Activated naive CD8-positive, alpha-beta T cell treated with anti-CD3 and anti-CD28 coated beads, Interleukin-2, amount 10 ng/mL, durations not matched to agents 7 days and 5 days (primary cell): ENCODE results near the gene DCST1. TPM values are rescaled to one million over a fixed set of nuclear protein-coding genes. Genes with fewer than 3 reads are reported as not detected.
A peak's percentile ranks its signal among the peaks of the same experiment; 100 is the strongest.

Experiments
- ATAC-seq: fragments of 150-1000 bp; cut with Tn5 transposase; one replicate; pipeline ENCODE4 v1.10.0; 2021; ENCODE audit warnings: low read depth, moderate library complexity
- POLR2A ChIA-PET: fragments of 350-600 bp; sonication (Branson Sonifier 250); formaldehyde crosslinking; loops from one replicate; lab custom pipeline; 2021; ENCODE audit warnings: antibody characterized with exemption; lab: Charles Lee
- DNase-seq: peaks from one replicate; pipeline ENCODE4 v3.0.0; 2021
- H3K27ac Mint-ChIP-seq: one replicate; pipeline ENCODE4 v1.8.0; 2022; ENCODE audit warnings: mild to moderate bottlenecking, mixed read lengths
- H3K27me3 Mint-ChIP-seq: one replicate; pipeline ENCODE4 v1.8.0; 2022; ENCODE audit warnings: mild to moderate bottlenecking, moderate library complexity, mixed read lengths
- H3K36me3 Mint-ChIP-seq: one replicate; pipeline ENCODE4 v1.8.0; 2021; ENCODE audit warnings: mild to moderate bottlenecking, mixed read lengths
- H3K4me1 Mint-ChIP-seq: one replicate; pipeline ENCODE4 v1.8.0; 2021; ENCODE audit warnings: mixed read lengths
- H3K4me3 Mint-ChIP-seq: one replicate; pipeline ENCODE4 v1.8.0; 2022; ENCODE audit warnings: mild to moderate bottlenecking, moderate library complexity, mixed read lengths
- H3K9me3 Mint-ChIP-seq: one replicate; pipeline ENCODE4 v1.8.0; 2021; ENCODE audit warnings: mixed read lengths
- total RNA-seq, 2 experiments: library from RNA; stranded (reverse); gene quantifications; one replicate each; pipeline ENCODE4 v1.2.3, GENCODE V29; 2021

DCST1 gene
- total RNA-seq, 2 experiments from 2014 or later = not detected

DNA sequence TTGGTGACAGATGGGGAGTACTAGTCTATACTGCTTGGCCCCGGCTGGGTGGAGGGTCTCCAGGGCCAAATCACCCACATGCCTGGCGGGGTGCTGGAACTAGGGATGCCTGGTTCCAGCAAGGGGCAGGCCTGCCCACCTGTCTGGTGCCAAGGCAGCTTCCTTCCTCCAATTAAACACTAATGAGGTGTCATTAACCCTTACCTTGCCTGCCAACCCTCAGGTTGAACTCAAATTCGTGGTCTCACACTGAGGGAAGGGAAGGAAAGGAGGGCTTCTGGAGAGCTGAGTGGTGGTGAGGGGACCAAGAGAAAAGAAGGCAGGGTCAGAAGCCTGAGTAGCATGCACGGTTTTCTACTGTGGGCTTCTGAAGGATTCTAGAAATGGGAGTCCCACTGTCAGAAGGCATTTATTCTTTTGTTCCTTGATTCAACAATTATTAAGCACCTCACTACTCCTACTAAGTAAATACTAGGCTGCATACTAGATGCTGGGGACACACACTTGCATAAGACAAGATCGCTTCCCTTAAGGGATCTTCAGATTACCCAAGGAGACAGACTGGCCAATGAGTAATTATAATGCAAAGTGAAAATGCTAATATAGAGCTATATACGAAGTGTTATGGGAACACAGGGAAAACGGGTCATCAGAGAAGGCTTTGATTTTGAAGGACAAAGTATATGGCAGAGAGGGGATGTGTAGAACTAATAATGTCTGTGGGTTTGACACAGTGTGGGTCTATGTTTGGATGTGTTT, 39.1 kb downstream of the DCST1 start:
- H3K27ac Mint-ChIP-seq = peak overlapping the region; percentile 61
- DNase-seq (no peak), ATAC-seq (no peak)
- POLR2A ChIA-PET = interaction anchor here (1.1 to 1.7 kb wide), 3 partner anchors 8 to 11 kb away, joined by 3 to 5 read pairs (median 3); no protein-coding TSS in a partner anchor
- H3K4me1 Mint-ChIP-seq = peaks cover 42% of the 10 kb centered on the region
- H3K36me3 Mint-ChIP-seq = peaks cover 3% of the 10 kb centered on the region
- H3K4me3 Mint-ChIP-seq = peak overlapping the region; percentile 31
- peaks cover 13% of the 10 kb centered on the region for H3K27me3 Mint-ChIP-seq
- H3K9me3 Mint-ChIP-seq = no peaks in the 10 kb centered on the region

DNA sequence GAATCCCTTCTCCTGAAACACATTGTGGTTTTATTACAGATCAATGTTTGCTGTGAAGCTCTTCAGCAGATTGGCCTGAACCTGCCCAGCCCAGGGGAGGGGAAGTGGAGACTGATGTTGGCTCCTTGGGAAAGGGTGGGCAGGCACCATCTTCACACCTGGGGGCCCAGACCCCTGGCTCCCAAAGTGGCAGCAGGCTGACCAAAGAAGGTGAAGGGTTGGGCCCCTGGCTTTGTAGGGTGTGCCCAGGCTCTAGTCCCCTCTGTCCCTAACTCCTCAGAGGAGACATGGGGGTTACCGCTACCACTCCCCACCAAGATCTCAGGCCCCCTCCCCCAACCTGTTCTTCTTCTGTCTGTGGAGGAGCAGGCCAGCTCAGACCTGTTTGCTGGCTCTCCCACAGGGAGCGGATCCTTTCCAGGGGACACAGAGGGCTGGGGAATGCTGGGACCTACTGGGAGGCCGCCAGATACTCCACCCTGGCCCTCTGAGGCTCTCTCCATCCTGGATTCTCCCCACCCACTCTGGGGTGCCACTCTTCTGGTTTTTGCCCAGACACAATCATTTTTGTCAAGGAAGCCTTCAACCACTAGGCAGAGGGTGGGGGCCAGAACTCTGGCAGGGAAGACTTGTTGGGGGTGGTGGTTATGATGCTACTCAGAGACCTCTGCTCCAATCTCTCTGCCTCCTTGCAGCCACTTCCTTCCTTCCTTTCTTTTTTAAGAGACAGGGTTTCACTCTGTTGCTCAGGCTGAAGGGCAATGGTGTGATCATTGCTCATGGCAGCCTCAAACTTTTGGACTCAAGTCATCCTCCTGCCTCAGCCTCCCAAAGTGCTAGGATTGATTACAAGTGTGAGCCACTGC, 40.0 kb downstream of the DCST1 start:
- DNase-seq (no peak), ATAC-seq (peak; percentile 73)
- Mint-ChIP-seq H3K27me3 (peaks cover 21% of the 10 kb centered on the region), H3K36me3 (peaks cover 3% of the 10 kb centered on the region), H3K4me1 (peaks cover 44% of the 10 kb centered on the region), H3K4me3 (peak overlapping the region; percentile 54), H3K27ac (peak overlapping the region; percentile 61), H3K9me3 (no peaks in the 10 kb centered on the region)
- POLR2A ChIA-PET = interaction anchor here (1.1 to 1.2 kb wide), 2 partner anchors 9 to 12 kb away, joined by 3 to 5 read pairs; no protein-coding TSS in a partner anchor

DNA sequence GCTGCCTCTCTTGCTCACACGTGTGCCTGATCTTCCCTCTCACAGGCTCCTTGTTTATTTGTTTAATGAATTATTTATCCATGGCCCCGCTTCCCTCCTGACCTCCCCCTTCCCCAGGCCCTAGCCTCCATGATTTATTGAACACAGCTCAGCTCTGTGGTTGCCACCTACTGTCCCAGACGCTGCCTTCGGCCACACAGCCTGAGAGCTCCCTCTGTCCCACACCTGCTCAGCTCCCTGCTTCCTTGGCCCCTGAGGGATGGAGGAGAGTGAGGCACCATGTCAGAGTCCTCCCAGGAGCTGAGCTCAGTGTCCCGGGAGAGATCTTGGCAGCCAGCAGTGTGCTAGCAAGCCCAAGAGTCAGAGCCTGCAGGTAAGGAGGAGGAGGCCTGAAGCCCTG, 41.9 kb downstream of the DCST1 start:
- POLR2A ChIA-PET = interaction anchor here (1.0 to 2.0 kb wide), 3 partner anchors 10 to 14 kb away, joined by 3 to 5 read pairs (median 5); no protein-coding TSS in a partner anchor
- peaks cover 49% of the 10 kb centered on the region for H3K4me1 Mint-ChIP-seq
- peaks cover 36% of the 10 kb centered on the region for H3K27me3 Mint-ChIP-seq

DNA sequence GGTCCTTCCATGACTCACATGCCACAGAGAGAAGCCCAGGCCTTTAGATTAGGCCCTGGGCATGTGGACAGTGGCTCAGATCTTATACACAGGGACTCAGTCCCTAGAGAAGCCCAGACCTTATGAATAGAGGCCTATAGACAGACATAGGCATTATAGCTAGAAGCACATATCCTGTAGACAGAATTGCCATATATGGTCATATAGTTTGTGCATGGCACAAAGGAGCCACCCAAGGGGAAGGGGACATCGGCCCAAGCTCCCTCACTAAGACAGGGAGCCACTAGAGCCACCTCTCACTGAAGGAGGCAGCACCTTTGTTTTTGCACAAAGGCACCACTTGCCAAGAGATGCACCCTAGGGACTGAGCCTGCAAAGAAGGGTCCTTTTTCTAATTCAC, 42.7 kb downstream of the DCST1 start:
- no peak for DNase-seq
- no peak for ATAC-seq
- Mint-ChIP-seq H3K27me3 (peaks cover 41% of the 10 kb centered on the region), H3K36me3 (peaks cover 1% of the 10 kb centered on the region), H3K9me3 (no peaks in the 10 kb centered on the region), H3K4me3 (no peak overlapping the region), H3K27ac (no peak overlapping the region), H3K4me1 (peaks cover 49% of the 10 kb centered on the region)
- POLR2A ChIA-PET = interaction anchor here (1.0 to 2.0 kb wide), 2 partner anchors 12 to 15 kb away, joined by 3 to 5 read pairs; no protein-coding TSS in a partner anchor

More for the DNA sequence above, 41.9 kb downstream of the DCST1 start:
- H3K36me3 Mint-ChIP-seq = peaks cover 1% of the 10 kb centered on the region
- H3K4me3 Mint-ChIP-seq = no peak overlapping the region
- no peak overlapping the region for H3K27ac Mint-ChIP-seq
- ATAC-seq (no peak), DNase-seq (no peak)
- H3K9me3 Mint-ChIP-seq = no peaks in the 10 kb centered on the region

DNA sequence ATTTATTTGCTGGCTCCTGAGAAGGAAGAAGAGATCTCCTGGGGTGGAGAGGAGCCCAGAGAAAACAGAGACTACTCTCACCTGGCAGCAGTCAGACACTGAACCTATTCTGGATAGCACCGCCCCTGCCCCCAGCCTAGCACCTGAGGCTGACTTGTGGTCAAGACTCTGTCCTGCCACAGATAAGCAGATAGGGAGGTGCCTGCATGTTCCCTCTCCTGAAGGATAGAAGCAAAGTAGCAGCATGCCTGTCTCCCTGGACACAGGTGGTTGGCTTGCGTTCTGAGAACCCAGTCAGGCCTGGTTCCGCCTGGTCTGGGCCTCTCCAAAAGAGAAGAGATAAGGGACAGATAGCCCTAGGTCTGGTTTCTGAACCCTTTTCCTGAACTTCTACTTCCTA, 43.7 kb downstream of the DCST1 start:
- DNase-seq = no peak
- Mint-ChIP-seq H3K4me1 (peaks cover 50% of the 10 kb centered on the region), H3K4me3 (no peak overlapping the region), H3K27me3 (peaks cover 43% of the 10 kb centered on the region), H3K27ac (no peak overlapping the region), H3K9me3 (no peaks in the 10 kb centered on the region), H3K36me3 (peaks cover 1% of the 10 kb centered on the region)
- POLR2A ChIA-PET = no interaction called here
- ATAC-seq = no peak

DNA sequence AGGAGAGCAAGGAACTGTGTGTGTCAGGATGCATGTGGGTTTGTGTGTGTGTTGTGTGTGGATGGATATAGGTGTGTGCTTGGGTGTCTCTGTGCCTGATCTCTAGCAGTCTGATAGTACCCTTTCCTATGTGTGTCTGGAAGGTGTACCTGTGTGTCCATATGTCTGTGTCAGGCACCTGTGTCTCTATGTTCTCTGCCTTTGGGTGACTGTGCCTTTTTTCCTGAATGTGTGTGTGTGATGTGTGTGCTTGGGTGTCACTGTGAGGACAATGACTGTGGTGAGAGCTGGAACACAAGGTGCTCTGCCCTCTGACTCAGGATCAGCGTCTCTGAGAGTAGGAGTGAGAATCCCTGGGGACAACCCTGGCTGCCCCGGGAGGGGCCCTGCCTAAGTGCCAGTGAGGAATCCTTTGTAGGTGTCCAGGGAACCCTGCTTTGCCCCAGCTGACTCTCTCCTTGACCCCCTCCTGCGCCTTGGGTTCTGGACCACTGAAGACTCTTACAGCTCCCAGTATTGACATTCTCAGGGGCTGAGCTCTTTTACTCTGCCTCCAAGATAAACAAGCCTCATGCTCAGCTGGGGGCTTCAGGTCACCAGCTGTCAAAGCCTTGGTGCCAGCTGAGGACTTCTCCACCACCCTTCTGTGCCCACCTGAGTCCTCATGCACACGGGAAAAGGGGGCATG, 44.3 kb downstream of the DCST1 start:
- Mint-ChIP-seq H3K36me3 (peaks cover 1% of the 10 kb centered on the region), H3K27me3 (peaks cover 49% of the 10 kb centered on the region), H3K9me3 (no peaks in the 10 kb centered on the region), H3K4me3 (no peak overlapping the region), H3K27ac (no peak overlapping the region), H3K4me1 (peaks cover 52% of the 10 kb centered on the region)
- ATAC-seq (no peak), DNase-seq (no peak)
- POLR2A ChIA-PET = interaction anchor here (0.9 to 1.2 kb wide), 2 partner anchors 11 to 15 kb away, joined by 3 to 7 read pairs; partner anchors contain the start of gene EFNA4

DNA sequence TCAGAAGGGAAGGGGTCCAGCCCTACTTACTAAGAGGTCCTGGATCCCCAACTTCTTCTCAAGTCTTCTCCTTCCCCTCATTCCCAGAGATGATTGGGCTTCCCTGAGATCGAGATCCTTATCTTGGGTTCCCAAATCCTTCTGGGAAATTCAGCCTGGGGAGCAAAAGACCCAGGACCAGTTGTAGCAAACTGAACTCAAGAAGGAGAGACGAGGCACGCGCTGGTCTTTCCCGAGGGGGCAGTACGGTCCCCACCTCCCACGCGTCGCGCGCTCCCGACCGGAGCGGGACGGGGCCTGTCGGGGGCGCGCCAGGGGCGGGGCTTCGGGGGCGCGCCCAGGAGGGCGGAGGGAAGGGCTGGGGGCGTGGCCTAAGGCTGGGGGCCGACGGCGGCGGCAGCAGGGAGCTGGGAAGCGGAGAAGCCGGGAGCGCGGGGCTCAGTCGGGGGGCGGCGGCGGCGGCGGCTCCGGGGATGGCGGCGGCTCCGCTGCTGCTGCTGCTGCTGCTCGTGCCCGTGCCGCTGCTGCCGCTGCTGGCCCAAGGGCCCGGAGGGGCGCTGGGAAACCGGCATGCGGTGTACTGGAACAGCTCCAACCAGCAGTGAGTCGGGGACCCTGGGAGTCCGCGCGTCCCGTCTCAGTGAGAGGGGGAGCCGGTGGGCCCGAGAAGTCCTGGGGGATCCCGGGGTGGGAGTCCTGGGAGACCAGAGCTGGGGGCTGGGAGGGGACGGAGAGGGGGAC, 45.0 kb downstream of the DCST1 start, which contains the start of gene EFNA3:
Gene EFNA3 (plus strand): TSS at position 369 of the 741 bp plus-strand sequence. CDS start 105 bp downstream, at position 474.
- peaks cover 1% of the 10 kb centered on the region for H3K36me3 Mint-ChIP-seq
- POLR2A ChIA-PET = interaction anchor here (0.5 to 1.2 kb wide), 4 partner anchors 11 to 94 kb away, joined by 3 to 7 read pairs (median 4); partner anchors contain the start of gene EFNA4
- ATAC-seq = peak; percentile 28
- peaks cover 56% of the 10 kb centered on the region for H3K27me3 Mint-ChIP-seq
- peak within 1 kb of the TSS; percentile 77 for H3K4me3 Mint-ChIP-seq
- DNase-seq = peak; percentile 84
- peaks cover 46% of the 10 kb centered on the region for H3K4me1 Mint-ChIP-seq
- no peaks in the 10 kb centered on the region for H3K9me3 Mint-ChIP-seq
- peak within 1 kb of the TSS; percentile 52 for H3K27ac Mint-ChIP-seq

DNA sequence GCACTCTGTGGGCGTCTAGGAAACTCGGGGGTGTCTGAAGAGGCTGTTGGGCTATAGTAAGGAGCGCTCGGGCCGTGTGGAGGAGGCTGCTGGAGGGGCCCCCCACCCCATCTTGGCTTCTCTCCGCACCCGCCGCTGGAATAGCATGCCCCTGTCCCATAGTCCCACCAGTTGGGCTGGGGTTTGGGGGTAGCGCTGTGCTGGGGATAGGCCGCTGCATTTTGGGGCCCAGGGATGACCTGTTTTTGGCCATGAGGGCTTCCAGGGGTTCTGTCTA, 45.5 kb downstream of the DCST1 start:
- ATAC-seq = no peak
- peaks cover 48% of the 10 kb centered on the region for H3K4me1 Mint-ChIP-seq
- peak overlapping the region; percentile 52 for H3K27ac Mint-ChIP-seq
- POLR2A ChIA-PET = interaction anchor here (0.5 to 0.6 kb wide), 2 partner anchors 43 to 95 kb away, joined by 3 to 5 read pairs; no protein-coding TSS in a partner anchor
- DNase-seq = no peak
- H3K27me3 Mint-ChIP-seq = peaks cover 61% of the 10 kb centered on the region
- H3K9me3 Mint-ChIP-seq = no peaks in the 10 kb centered on the region
- H3K4me3 Mint-ChIP-seq = peak overlapping the region; percentile 77
- peaks cover 1% of the 10 kb centered on the region for H3K36me3 Mint-ChIP-seq

DNA sequence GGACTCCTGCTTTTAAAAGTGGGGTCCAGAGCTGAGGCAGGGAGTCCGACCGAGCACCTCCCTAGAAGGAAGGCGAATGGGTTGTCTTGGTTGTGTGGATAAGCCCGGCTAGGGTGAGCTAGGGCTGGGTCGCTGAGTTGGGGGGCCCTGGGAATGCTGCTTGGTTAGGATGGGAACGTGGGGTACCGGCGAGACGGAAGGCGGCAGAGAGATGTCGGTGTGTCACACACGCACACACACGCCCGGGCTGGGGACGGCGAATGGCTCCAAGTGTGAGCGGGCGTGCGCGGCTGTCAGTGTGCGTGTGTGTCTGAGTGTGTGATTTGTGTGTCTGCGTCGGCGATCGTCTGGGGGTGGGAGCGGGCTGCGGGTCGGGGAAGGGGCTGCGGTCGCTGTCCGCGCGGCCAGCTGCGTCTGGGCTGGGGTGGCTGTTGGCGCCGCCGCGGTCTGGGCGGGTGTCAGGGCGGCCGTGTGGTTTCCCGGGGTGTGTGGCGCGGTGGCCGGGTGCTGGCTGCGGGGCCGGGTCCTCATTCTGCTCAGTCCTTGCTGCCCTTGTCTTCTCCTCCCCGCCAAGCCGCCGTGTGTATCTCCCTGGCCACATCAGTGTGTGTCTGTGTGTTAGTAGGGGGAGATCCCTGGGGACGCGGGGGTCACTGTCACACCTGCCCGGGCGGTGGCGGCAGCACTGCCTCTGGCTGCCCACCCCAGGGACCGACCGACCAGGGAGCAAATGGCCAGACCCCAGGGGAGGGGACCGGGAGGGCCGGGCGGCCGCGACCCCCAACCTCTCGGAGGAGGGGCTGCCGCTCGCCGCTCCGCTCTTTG, 46.1 kb downstream of the DCST1 start:
- Mint-ChIP-seq H3K27ac (peak overlapping the region; percentile 52), H3K27me3 (peaks cover 61% of the 10 kb centered on the region), H3K9me3 (no peaks in the 10 kb centered on the region), H3K4me1 (peaks cover 49% of the 10 kb centered on the region), H3K4me3 (peak overlapping the region; percentile 77), H3K36me3 (peaks cover 1% of the 10 kb centered on the region)
- DNase-seq (no peak), ATAC-seq (no peak)
- POLR2A ChIA-PET = interaction anchor here (0.5 to 1.4 kb wide), 4 partner anchors 8 to 95 kb away, joined by 3 to 5 read pairs (median 3); no protein-coding TSS in a partner anchor

DNA sequence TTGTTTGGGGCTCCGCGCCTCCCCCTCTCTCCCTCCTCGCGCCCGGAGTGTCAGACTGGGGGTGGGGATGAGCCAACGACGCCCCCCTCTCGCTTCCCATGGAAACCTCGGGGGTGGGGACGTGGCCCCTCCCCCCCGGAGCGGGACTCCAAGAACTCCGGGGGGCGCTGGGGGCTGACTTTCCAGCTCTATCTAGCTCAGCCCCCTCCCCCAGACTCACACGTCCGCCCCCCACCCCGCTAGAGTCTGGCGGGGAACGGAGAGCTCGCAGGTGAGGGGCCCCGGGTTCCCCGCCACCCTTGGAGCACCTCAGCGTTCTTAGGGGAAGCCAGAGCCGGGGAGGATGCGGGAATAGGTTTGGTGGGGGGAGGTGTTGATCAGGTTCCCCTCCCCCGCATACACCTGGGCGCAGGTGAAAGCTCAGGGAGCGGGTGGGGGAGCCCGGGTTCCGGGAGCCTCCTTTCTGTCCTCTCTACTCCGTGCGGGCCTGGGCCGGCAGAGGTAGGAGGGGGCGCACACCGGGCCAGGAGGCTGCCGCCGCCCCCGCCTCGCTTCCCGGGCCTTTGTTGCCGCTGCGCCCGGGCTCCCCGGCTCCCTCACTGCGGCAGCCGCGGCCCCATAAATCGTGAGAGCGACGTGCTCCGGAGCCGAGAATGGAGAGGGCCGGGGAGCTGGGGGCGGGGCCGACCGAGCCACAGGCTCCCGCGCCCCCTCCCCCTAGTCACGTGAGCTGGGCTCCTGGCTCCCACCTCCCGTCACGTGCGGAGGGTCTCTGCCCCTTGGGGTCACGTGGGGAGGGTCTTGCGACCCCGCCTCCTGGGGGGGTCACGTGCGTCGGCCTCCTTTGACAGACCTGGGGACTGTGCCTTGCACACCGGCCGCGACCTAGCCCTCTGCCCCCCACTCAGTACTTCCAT, 46.9 kb downstream of the DCST1 start:
- POLR2A ChIA-PET = interaction anchor here (0.8 to 1.4 kb wide), 4 partner anchors 9 to 18 kb away, joined by 3 to 5 read pairs (median 3); no protein-coding TSS in a partner anchor
- Mint-ChIP-seq H3K27me3 (peaks cover 61% of the 10 kb centered on the region), H3K27ac (no peak overlapping the region), H3K9me3 (no peaks in the 10 kb centered on the region), H3K4me3 (peak overlapping the region; percentile 78), H3K36me3 (peaks cover 1% of the 10 kb centered on the region), H3K4me1 (peaks cover 52% of the 10 kb centered on the region)
- ATAC-seq (no peak), DNase-seq (peak; percentile 58)
